Activated CD8-positive, alpha-beta T cell treated with anti-CD3 and anti-CD28 coated beads, Interleukin-2, amount 10 ng/mL, durations not matched to agents 7 days and 5 days (primary cell): ENCODE data around the gene KRT72. TPM values are rescaled to one million over a fixed set of nuclear protein-coding genes. Genes with fewer than 3 reads are reported as not detected.

ENCODE experiments used
- ATAC-seq: fragments of 150-1000 bp; cut with Tn5 transposase; one replicate; pipeline ENCODE4 v1.10.0; 2021; ENCODE audit warnings: moderate library complexity
- CTCF ChIA-PET: fragments of 350-600 bp; sonication (Branson Sonifier 250); formaldehyde crosslinking; loops from one replicate; lab custom pipeline; 2021; ENCODE audit warnings: antibody characterized with exemption; lab: Charles Lee
- POLR2A ChIA-PET: fragments of 350-600 bp; sonication (Branson Sonifier 250); formaldehyde crosslinking; loops from one replicate; lab custom pipeline; 2021; ENCODE audit warnings: antibody characterized with exemption; lab: Charles Lee
- DNase-seq: peaks from one replicate; pipeline ENCODE4 v3.0.0-alpha.2; 2020
- H3K27ac Mint-ChIP-seq: one replicate; pipeline ENCODE4 v1.8.0; 2021; ENCODE audit warnings: mild to moderate bottlenecking, mixed read lengths
- H3K27me3 Mint-ChIP-seq: one replicate; pipeline ENCODE4 v1.8.0; 2021; ENCODE audit warnings: low read depth, mixed read lengths
- H3K36me3 Mint-ChIP-seq: one replicate; pipeline ENCODE4 v1.8.0; 2021; ENCODE audit warnings: low read depth, mixed read lengths
- H3K4me1 Mint-ChIP-seq: one replicate; pipeline ENCODE4 v1.8.0; 2021; ENCODE audit warnings: low read depth, mixed read lengths
- H3K4me3 Mint-ChIP-seq: one replicate; pipeline ENCODE4 v1.8.0; 2021; ENCODE audit warnings: mild to moderate bottlenecking, mixed read lengths
- H3K9me3 Mint-ChIP-seq: one replicate; pipeline ENCODE4 v1.8.0; 2022; ENCODE audit warnings: mixed read lengths; ENCODE audit not compliant: insufficient read depth
- total RNA-seq, 2 experiments: library from RNA; stranded (reverse); gene quantifications; one replicate each; pipeline ENCODE4 v1.2.3, GENCODE V29; 2021

The KRT72 gene
- total RNA-seq, 2 experiments from 2014 or later, result 0.40 to 0.44 TPM

DNA sequence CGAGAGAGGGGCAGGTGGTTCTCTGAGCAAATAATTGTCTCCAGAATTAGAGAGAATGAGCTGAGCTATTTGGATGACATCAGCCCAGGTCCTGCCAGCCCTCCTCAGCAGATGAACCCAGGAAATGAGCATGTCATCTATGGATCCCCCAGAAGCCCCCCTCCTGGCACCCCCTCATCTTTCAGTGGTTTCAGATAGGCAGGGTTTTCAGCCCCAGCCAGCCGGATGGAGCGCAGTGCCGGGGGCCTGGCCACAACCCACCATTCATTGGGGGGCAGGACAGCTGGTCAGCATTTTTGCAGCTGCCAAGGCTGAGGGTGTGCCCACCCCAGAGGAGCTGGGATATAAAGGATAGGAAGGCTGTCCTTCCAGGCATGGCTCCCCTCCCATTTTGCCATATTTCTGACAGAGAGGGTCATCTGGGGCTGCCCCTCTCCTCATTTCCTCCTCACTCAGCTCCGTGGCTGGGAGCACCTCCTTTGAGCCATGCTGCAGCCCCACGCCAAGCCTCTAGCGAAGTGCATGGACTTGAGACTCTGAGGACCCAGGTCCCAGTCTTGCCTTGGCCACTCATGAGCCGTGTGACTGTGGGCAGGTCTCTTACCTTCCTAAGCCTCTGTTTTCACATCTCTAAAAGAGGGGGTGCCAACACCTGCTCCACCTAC lies 42.4 kb downstream of the KRT72 start:
- H3K27ac Mint-ChIP-seq, result no peak overlapping the region
- CTCF ChIA-PET, result no interaction called here
- ATAC-seq (no peak), DNase-seq (no peak)
- H3K4me1 Mint-ChIP-seq, result no peaks in the 10 kb centered on the region
- no peaks in the 10 kb centered on the region for H3K9me3 Mint-ChIP-seq
- H3K27me3 Mint-ChIP-seq, result peaks cover 25% of the 10 kb centered on the region
- no peaks in the 10 kb centered on the region for H3K36me3 Mint-ChIP-seq
- H3K4me3 Mint-ChIP-seq, result no peak overlapping the region
- POLR2A ChIA-PET, result no interaction called here

GRCh38 chr12:52557476-52557875 lies 43.8 kb downstream of the KRT72 start:
- ChIA-PET POLR2A (interaction anchor here (0.6 kb wide), 1 partner anchor 93 kb away, joined by 3 read pairs; no protein-coding TSS in a partner anchor), CTCF (interaction anchor here (1.7 kb wide), 1 partner anchor 323 kb away, joined by 4 read pairs; no protein-coding TSS in a partner anchor)
- Mint-ChIP-seq H3K27ac (no peak overlapping the region), H3K9me3 (no peaks in the 10 kb centered on the region), H3K27me3 (peaks cover 29% of the 10 kb centered on the region), H3K4me3 (no peak overlapping the region), H3K36me3 (no peaks in the 10 kb centered on the region), H3K4me1 (no peaks in the 10 kb centered on the region)
- ATAC-seq, result no peak
- no peak for DNase-seq

GRCh38 chr12:52555577-52555976 lies 45.7 kb downstream of the KRT72 start:
- Mint-ChIP-seq H3K9me3 (no peaks in the 10 kb centered on the region), H3K4me1 (no peaks in the 10 kb centered on the region), H3K36me3 (no peaks in the 10 kb centered on the region), H3K27me3 (peaks cover 30% of the 10 kb centered on the region), H3K4me3 (no peak overlapping the region), H3K27ac (no peak overlapping the region)
- ATAC-seq (no peak), DNase-seq (no peak)
- POLR2A ChIA-PET, result no interaction called here
- CTCF ChIA-PET, result interaction anchor here (1.4 kb wide), 1 partner anchor 315 kb away, joined by 3 read pairs; no protein-coding TSS in a partner anchor

DNA sequence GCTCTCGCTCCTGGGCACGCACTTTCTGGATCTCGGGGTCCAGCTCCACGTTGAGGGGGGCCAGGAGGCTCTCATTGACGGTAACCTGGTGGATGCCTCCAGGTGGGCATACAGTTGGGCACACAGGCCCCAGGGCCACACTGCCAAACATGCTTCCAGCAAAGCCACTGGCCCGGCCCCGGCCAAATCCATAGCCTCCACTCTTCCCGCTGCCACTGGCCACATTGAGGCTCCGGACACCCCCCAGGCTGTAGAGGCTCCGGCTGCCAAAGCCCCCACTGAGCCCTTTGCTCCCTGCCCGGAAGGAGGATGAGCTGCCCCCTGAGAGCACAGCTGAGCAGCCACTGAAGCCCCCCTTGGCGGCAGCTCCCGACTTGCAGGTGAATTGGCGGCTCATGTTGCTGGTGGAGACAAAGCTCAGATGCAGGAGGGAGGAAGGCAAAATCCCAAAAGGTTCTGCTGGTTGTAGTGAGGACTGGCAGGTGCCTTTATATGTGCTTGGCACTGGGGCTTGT lies 48.5 kb downstream of the KRT72 start, which contains the start of gene KRT71:
TSS of gene KRT71 (minus strand) at position 465 of the 515 bp plus-strand sequence. CDS start at position 397, 68 bp downstream.
- CTCF ChIA-PET, result no interaction called here
- H3K27ac Mint-ChIP-seq, result no peak within 1 kb of the TSS
- no peaks in the 10 kb centered on the region for H3K36me3 Mint-ChIP-seq
- H3K27me3 Mint-ChIP-seq, result peaks cover 26% of the 10 kb centered on the region
- POLR2A ChIA-PET, result no interaction called here
- H3K4me1 Mint-ChIP-seq, result no peaks in the 10 kb centered on the region
- DNase-seq, result no peak
- no peak within 1 kb of the TSS for H3K4me3 Mint-ChIP-seq
- ATAC-seq, result no peak
- no peaks in the 10 kb centered on the region for H3K9me3 Mint-ChIP-seq

DNA sequence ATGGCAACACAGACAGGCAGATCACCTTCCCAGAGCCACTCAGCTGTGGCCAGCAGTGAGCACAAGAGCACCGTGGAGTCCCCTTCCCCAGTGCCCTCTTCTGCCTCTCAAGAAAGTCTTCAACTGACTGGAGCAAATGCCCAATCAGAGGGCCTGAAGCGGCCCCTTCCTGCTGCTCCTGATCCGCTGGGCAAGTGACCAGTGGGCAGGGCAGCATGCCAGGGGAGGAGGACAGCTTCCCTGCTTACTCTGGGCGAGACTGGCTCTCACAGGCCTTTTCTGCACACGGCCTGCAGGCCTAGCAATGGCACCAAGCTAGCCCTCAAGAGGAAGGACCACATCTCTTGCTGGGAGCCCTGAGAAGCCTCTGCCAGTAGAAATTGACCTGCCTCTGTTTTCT lies 49.2 kb downstream of the KRT72 start:
- H3K27me3 Mint-ChIP-seq, result peaks cover 26% of the 10 kb centered on the region

DNA sequence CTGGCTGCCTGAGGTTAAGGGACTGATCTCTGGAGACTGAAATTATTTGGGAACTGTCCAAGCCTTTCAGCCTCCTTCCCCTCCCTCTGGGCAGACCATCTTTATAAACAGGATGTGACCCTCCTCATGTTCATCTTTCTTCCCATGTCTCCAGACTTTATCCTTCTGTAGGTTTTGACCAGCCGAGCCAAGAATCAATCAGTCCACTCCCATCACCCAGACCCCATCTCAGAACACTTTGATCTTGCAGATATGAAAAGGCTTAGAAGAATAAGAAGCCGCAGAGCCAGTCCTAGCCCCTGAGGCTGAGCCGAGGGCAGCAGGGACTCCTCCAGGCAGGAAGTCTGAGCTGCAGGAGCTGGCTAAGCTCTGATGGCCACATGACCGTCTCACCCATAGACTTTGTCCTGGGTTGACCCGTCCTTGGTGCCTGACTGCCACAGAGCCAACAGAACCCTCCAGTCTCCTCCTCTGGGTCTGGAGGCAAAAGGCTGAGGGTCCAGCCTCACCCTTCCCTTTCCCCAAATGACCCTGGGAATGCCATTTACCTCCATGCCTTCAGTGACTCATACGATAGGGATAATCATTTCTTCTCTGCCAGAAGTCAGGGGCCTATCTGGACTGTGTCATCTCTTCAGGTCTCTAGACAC lies 49.9 kb downstream of the KRT72 start:
- Mint-ChIP-seq H3K4me1 (no peaks in the 10 kb centered on the region), H3K27ac (no peak overlapping the region), H3K4me3 (no peak overlapping the region), H3K36me3 (no peaks in the 10 kb centered on the region), H3K27me3 (peaks cover 26% of the 10 kb centered on the region), H3K9me3 (no peaks in the 10 kb centered on the region)
- ChIA-PET POLR2A (no interaction called here), CTCF (no interaction called here)
- no peak for ATAC-seq
- no peak for DNase-seq

More for the DNA sequence above, 49.2 kb downstream of the KRT72 start:
- Mint-ChIP-seq H3K27ac (no peak overlapping the region), H3K4me1 (no peaks in the 10 kb centered on the region), H3K9me3 (no peaks in the 10 kb centered on the region), H3K36me3 (no peaks in the 10 kb centered on the region), H3K4me3 (no peak overlapping the region)
- no peak for DNase-seq
- no peak for ATAC-seq
- ChIA-PET CTCF (no interaction called here), POLR2A (no interaction called here)

- ChIA-PET CTCF (no interaction called here), POLR2A (no interaction called here)
- Mint-ChIP-seq H3K36me3 (no peaks in the 10 kb centered on the region), H3K9me3 (no peaks in the 10 kb centered on the region), H3K27ac (no peak overlapping the region), H3K4me3 (no peak overlapping the region), H3K27me3 (peaks cover 9% of the 10 kb centered on the region), H3K4me1 (peaks cover 9% of the 10 kb centered on the region)
- DNase-seq, result no peak
- no peak for ATAC-seq
These were observed 55.1 kb downstream of the KRT72 start for GRCh38 chr12:52546126-52546525.

GRCh38 chr12:52543985-52544883 lies 57.0 kb downstream of the KRT72 start:
- no peak overlapping the region for H3K4me3 Mint-ChIP-seq
- H3K36me3 Mint-ChIP-seq, result no peaks in the 10 kb centered on the region
- CTCF ChIA-PET, result interaction anchor here (1.1 kb wide), 1 partner anchor 55 kb away, joined by 3 read pairs; no protein-coding TSS in a partner anchor
- H3K9me3 Mint-ChIP-seq, result no peaks in the 10 kb centered on the region
- no peak overlapping the region for H3K27ac Mint-ChIP-seq
- peaks cover 9% of the 10 kb centered on the region for H3K4me1 Mint-ChIP-seq
- peaks cover 5% of the 10 kb centered on the region for H3K27me3 Mint-ChIP-seq
- ATAC-seq (no peak), DNase-seq (no peak)
- POLR2A ChIA-PET, result no interaction called here

DNA sequence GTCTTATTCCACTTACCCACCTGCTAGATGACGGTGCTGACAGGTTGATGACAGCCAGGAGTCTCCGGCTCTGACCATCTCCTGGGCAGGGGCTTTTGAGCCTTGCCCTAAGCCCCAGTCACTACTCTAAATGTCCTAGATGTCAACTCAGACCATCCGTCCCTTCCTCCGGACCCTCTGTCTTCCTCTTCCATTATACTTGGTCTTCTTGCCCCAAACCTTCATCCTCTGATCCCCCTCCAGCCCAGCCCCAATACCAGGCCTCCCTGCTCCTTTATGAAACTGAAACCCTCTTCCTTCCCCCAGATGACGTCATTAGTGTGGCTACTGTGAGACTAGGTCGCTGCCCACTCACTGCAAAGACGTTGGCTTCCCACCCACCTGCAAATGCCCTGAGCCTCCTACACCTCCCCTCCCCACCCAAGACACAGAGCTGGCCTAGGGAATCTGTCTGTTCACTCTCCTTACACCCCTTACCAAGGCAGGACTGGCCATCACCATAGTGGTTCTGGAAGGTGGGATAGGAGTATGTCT lies 58.4 kb downstream of the KRT72 start:
- H3K27me3 Mint-ChIP-seq, result peaks cover 5% of the 10 kb centered on the region
- POLR2A ChIA-PET, result no interaction called here
- ATAC-seq (no peak), DNase-seq (no peak)
- H3K36me3 Mint-ChIP-seq, result no peaks in the 10 kb centered on the region
- peaks cover 9% of the 10 kb centered on the region for H3K4me1 Mint-ChIP-seq
- H3K27ac Mint-ChIP-seq, result no peak overlapping the region
- H3K9me3 Mint-ChIP-seq, result no peaks in the 10 kb centered on the region
- CTCF ChIA-PET, result no interaction called here
- H3K4me3 Mint-ChIP-seq, result no peak overlapping the region

DNA sequence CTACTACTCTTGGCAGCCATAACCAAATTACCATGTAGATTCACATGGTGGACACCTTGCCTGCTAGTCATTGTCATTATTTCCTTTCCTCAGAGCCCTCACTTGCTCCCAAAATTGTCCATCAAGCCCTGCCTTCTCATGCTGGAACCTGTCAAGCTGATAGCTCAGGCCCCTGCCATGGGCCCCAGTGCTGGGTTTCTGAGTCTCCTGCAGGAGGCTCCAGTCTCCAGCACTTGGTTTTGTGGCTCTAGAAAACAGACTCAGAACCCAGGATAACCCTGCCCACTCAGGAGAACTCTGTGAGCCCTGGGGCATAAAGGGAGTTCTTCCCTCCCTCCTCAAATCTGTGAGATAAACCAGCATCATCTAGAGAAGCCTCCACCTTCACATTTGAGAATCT lies 59.1 kb downstream of the KRT72 start:
- POLR2A ChIA-PET, result no interaction called here
- H3K4me3 Mint-ChIP-seq, result no peak overlapping the region
- no peak for DNase-seq
- H3K27ac Mint-ChIP-seq, result no peak overlapping the region
- ATAC-seq, result no peak
- H3K36me3 Mint-ChIP-seq, result no peaks in the 10 kb centered on the region
- CTCF ChIA-PET, result interaction anchor here (0.6 kb wide), 1 partner anchor 338 kb away, joined by 4 read pairs; no protein-coding TSS in a partner anchor
- H3K9me3 Mint-ChIP-seq, result no peaks in the 10 kb centered on the region
- H3K27me3 Mint-ChIP-seq, result peaks cover 8% of the 10 kb centered on the region
- H3K4me1 Mint-ChIP-seq, result peaks cover 9% of the 10 kb centered on the region

DNA sequence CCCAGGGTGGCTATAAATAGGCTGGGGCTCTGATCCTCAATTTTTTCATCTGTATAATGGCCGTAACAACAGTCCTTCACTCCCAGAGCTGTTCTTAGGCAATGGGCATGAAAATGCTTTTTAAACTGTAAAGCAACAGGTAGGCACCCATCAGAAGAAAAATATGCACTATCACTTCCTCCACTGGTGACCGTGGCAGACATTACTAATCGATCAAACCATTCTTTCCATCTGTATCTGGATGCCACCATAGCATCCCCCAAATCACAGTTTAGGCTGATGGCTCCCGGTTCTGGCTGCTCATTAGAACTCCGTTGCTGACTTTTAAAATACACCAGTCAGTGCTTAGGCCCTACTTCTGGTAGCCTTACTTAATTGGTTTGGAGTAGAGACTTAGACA lies 59.6 kb downstream of the KRT72 start:
- no peak for DNase-seq
- H3K4me1 Mint-ChIP-seq, result peaks cover 9% of the 10 kb centered on the region
- CTCF ChIA-PET, result interaction anchor here (0.6 kb wide), 1 partner anchor 339 kb away, joined by 4 read pairs; no protein-coding TSS in a partner anchor
- no peaks in the 10 kb centered on the region for H3K9me3 Mint-ChIP-seq
- ATAC-seq, result no peak
- H3K4me3 Mint-ChIP-seq, result no peak overlapping the region
- H3K36me3 Mint-ChIP-seq, result no peaks in the 10 kb centered on the region
- POLR2A ChIA-PET, result no interaction called here
- H3K27me3 Mint-ChIP-seq, result peaks cover 8% of the 10 kb centered on the region
- H3K27ac Mint-ChIP-seq, result no peak overlapping the region
